Measurements from ENCODE around the gene DHX32.

DHX32 gene

GRCh38 chr10:125812128-125812750 is 68.9 kb downstream of the DHX32 start:
- no peak for DNase-seq

- peak in 1 of 51 donors; percentile 31 for DNase-seq
Measured at GRCh38 chr10:125811251-125811650, 69.8 kb downstream of the DHX32 start.

GRCh38 chr10:125808047-125808446 is 73.0 kb downstream of the DHX32 start:
- DNase-seq = no peak

GRCh38 chr10:125802739-125803138 is 78.4 kb downstream of the DHX32 start:
- DNase-seq = no peak

- no peak for DNase-seq
Measured at GRCh38 chr10:125802131-125802530, 79.0 kb downstream of the DHX32 start.

GRCh38 chr10:125801574-125801973 is 79.5 kb downstream of the DHX32 start:
- no peak for DNase-seq

GRCh38 chr10:125799451-125800182 is 81.5 kb downstream of the DHX32 start:
- DNase-seq = no peak

GRCh38 chr10:125797994-125798662 is 83.0 kb downstream of the DHX32 start:
- DNase-seq = peak in 1 of 51 donors; percentile 9

- no peak for DNase-seq
Measured at GRCh38 chr10:125797424-125797823, 83.7 kb downstream of the DHX32 start.

- DNase-seq = no peak
Measured at GRCh38 chr10:125795637-125796190, 85.4 kb downstream of the DHX32 start.

- peak in 48 of 51 donors; percentile 7 to 91 (median 68) for DNase-seq
Measured at GRCh38 chr10:125795128-125795527, 86.0 kb downstream of the DHX32 start.

- no peak for DNase-seq
Measured at GRCh38 chr10:125792342-125793300, 88.5 kb downstream of the DHX32 start.

GRCh38 chr10:125788156-125789034 is 92.7 kb downstream of the DHX32 start:
- no peak for DNase-seq

All from hypothalamus (tissue), 51 donors.